ENCODE data around the gene MANSC4. TPM values are rescaled to one million over a fixed set of nuclear protein-coding genes. Genes with fewer than 3 reads are reported as not detected.

The MANSC4 gene
- total RNA-seq (under 1 TPM in 3 of 7 donors, not detected in 4; 0.20 to 0.36 (median 0.32) TPM), polyA plus RNA-seq (under 1 TPM; 0.10 to 0.25 TPM)
- long read RNA-seq, donor 1 = 0 reads
- long read RNA-seq, donor 2 = 0 reads
- long read RNA-seq, donor 3 = 0 reads

DNA sequence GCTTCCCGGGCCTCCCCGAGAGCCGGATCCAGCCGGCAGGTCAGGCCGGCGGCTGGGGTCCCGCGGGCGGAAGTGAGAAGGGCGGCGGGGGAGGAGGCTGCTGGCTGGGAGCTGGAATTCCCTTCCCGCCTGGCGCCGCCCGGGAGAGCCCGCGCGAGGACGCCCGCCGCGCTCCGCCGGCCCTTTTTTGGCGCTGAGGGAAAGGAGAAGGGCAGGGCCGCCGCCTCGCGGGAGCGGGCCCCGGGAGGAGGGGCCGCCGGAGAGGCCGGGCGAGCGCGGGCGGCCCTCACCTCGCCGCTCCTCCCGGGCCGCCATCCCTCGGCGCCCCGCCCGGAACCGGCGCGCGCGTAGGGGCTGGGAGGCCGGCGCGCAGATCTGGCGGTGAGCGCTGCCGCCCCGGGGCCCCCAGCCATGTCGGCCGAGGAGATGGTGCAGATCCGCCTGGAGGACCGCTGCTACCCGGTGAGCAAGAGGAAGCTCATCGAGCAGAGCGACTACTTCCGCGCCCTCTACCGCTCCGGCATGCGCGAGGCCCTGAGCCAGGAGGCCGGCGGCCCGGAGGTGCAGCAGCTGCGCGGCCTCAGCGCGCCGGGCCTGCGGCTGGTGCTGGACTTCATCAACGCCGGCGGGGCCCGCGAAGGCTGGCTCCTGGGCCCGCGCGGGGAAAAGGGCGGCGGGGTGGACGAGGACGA lies at the start of gene MANSC4, which contains the start of gene KLHL42:
TSS of gene MANSC4 (minus strand) at position 317 of the 692 bp plus-strand sequence. CDS start 8,960 bp downstream, outside the sequence.
TSS of gene KLHL42 (plus strand) at position 314 of the 692 bp plus-strand sequence. CDS start at position 412, 98 bp downstream.
- TF ChIP-seq, protein P1, sequence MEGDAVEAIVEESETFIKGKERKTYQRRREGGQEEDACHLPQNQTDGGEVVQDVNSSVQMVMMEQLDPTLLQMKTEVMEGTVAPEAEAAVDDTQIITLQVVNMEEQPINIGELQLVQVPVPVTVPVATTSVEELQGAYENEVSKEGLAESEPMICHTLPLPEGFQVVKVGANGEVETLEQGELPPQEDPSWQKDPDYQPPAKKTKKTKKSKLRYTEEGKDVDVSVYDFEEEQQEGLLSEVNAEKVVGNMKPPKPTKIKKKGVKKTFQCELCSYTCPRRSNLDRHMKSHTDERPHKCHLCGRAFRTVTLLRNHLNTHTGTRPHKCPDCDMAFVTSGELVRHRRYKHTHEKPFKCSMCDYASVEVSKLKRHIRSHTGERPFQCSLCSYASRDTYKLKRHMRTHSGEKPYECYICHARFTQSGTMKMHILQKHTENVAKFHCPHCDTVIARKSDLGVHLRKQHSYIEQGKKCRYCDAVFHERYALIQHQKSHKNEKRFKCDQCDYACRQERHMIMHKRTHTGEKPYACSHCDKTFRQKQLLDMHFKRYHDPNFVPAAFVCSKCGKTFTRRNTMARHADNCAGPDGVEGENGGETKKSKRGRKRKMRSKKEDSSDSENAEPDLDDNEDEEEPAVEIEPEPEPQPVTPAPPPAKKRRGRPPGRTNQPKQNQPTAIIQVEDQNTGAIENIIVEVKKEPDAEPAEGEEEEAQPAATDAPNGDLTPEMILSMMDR (IDR thresholded peaks at IDR 0.05) = peak in 1 of 3 donors; percentile 12
- TF ChIP-seq POLR2A (IDR thresholded peaks at IDR 0.05) (peak; percentile 26), EP300 (IDR thresholded peaks at IDR 0.05) (no peak)
- Histone ChIP-seq H3K36me3 (no peaks in the 10 kb centered on the region), H3K4me1 (ENCODE audit: insufficient read depth) (peaks cover 14% of the 10 kb centered on the region), H3K4me3 (peak within 1 kb of the TSS; percentile 71), H3K27ac (peak within 1 kb of the TSS; percentile 80 to 90), H3K9me3 (no peaks in the 10 kb centered on the region), H3K27me3 (no peaks in the 10 kb centered on the region)
- 0 to 1% (median 1%) methylated on average over 64 to 92 of the region's 92 CpGs for WGBS, 3 donors
- peak; percentile 67 to 86 (median 78) for DNase-seq
- intact Hi-C loops (cut with DNase I) = no loop called here

DNA sequence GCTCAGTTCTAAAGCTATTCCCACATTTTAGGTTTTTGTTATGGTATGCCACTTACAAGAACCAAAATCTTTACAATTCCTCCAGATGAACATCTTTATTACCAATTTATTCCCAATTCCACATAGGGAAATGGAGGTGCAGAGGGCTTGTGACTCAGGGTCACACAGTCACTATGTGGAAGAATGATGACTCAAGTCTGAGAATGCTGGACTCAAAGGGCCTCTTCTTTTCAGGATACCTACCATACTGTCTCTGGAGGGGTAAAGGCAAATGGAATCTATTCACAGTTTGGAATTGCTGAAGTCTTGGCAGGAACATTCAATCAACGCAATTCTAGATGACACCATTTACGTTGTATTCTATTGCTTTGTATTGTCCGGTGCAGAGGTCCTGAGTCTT lies 48.2 kb upstream of the MANSC4 start:
- TF ChIP-seq POLR2A (IDR thresholded peaks at IDR 0.05) = no peak
- no peak for TF ChIP-seq EP300 (IDR thresholded peaks at IDR 0.05)
- TF ChIP-seq, protein P1 (IDR thresholded peaks at IDR 0.05) = no peak
- H3K4me1 ChIP-seq (ENCODE audit: insufficient read depth) = no peaks in the 10 kb centered on the region
- H3K27ac ChIP-seq = no peak overlapping the region
- intact Hi-C loops (cut with DNase I) = no loop called here
- no peaks in the 10 kb centered on the region for H3K9me3 ChIP-seq
- no peaks in the 10 kb centered on the region for H3K27me3 ChIP-seq
- no peaks in the 10 kb centered on the region for H3K36me3 ChIP-seq
- DNase-seq = no peak
- H3K4me3 ChIP-seq = no peak overlapping the region
- 92 to 95% (median 94%) methylated on average over 3 of the region's 3 CpGs for WGBS, 3 donors

DNA sequence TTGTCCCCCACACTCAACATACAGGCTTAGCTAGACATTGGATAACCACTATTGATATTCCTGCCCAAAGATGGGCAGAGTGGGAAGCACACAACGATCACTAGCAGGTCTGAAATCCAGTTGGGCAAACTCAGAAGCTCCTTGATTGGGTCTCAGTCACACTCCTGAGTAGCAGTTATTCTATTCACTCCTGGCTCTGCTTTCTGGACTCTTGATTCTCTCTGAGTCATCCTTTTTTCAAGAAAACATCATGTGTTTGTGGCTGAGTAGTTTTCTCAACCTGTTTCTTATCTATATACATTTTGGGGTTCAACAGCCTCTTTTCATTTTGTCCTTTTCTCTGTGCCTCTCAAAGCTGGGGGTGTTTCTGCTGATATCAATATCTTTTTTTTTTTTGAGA lies 46.0 kb upstream of the MANSC4 start:
- WGBS, 3 donors = 79 to 91% (median 90%) methylated on average over 1 of the region's 1 CpG
- Histone ChIP-seq H3K27ac (no peak overlapping the region), H3K36me3 (no peaks in the 10 kb centered on the region), H3K9me3 (no peaks in the 10 kb centered on the region), H3K4me1 (ENCODE audit: insufficient read depth) (no peaks in the 10 kb centered on the region), H3K4me3 (no peak overlapping the region), H3K27me3 (no peaks in the 10 kb centered on the region)
- no peak for DNase-seq
- no peak for TF ChIP-seq POLR2A (IDR thresholded peaks at IDR 0.05)
- no peak for TF ChIP-seq EP300 (IDR thresholded peaks at IDR 0.05)
- TF ChIP-seq, protein P1 (IDR thresholded peaks at IDR 0.05) = no peak
- intact Hi-C loops (cut with DNase I) = no loop called here

DNA sequence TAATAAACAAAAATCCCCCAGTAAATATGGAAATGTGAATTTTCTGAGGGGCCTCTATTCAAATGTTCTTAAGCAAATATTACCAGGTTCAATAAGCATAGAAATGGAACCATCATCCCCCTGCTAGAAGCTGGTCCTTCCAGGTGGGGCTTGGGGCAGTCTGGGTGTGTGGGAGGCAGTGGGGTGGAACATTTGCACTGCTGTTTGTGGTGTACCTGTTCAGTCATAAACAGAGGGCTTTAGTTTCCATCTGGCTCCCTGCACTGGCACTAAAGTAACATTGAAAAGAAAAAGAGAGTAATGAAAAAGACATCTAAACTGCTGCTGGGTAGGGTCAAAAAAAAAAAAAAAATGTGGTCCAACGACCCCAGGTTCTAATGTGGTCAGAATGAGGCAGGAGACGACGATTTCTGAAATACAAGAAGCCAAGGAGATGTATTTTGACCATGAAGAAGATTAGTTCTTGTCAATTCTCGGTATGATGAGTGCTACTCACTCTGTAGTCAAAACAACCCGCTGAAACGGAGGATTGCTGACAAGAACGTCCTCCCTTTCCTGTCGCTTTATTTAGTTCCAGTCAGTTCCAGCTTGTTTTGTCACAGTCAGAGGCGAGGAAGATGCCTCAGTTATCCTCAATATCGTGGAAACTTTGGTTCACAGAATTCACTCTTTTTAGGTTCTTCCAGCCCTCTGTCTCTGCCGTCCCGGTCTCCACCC lies 44.2 kb upstream of the MANSC4 start:
- 51 to 68% (median 53%) methylated on average over 12 of the region's 12 CpGs for WGBS, 3 donors
- H3K4me3 ChIP-seq = no peak overlapping the region
- H3K27me3 ChIP-seq = no peaks in the 10 kb centered on the region
- no peaks in the 10 kb centered on the region for H3K9me3 ChIP-seq
- DNase-seq = no peak
- H3K27ac ChIP-seq = no peak overlapping the region
- TF ChIP-seq EP300 (IDR thresholded peaks at IDR 0.05) = no peak
- TF ChIP-seq, protein P1 (IDR thresholded peaks at IDR 0.05) = no peak
- no peak for TF ChIP-seq POLR2A (IDR thresholded peaks at IDR 0.05)
- no peaks in the 10 kb centered on the region for H3K4me1 ChIP-seq (ENCODE audit: insufficient read depth)
- intact Hi-C loops (cut with DNase I) = no loop called here
- no peaks in the 10 kb centered on the region for H3K36me3 ChIP-seq
